Measurements from ENCODE around the gene ANP32B.
"Not testable (repeated sequence)": the region's sequence is repeated elsewhere in the genome, so short reads cannot be mapped to it uniquely, and the experiment has no call there.

The ANP32B gene

DNA sequence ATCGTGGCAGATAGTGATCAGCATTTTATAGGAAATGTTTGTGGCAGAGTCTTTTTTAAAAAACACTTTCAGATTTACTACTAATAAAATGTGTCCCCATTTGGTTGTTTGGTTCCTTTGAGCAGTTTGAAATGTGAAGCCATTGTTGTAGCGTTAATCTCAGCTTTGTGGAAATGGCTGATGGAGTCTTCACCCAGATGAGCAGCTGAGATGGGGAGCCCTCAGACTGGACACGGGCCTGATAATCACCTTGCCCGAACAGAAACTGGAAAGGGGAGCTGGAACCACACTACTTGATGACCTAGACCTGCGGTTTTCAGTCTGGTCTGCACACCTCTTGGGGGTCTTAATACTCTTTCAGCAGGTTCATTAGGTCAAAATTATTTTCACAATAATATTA is 20.6 kb upstream of the ANP32B start:
- DNase-seq (ENCODE audit: low read depth in 4 of 4, low spot score in 1 of 4), result no peak

DNA sequence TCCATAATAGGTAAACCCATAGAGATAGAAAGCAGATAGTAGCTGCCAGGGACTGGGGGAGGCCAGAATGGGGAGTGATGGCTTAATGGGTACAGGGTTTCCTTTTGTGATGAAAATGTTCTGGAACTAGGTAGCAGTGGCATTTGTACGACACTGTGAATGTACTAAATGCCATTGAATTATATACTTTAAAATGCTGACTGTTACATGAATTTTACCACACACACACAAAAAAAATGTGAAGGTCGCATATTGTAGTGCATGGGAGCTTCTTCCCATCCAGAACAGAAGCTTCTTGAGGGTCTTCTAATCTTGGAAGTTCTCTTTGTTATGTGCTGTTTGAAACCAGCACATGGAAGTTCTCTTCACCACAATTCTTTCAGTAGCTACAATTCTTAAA is 19.9 kb upstream of the ANP32B start:
- no peak for DNase-seq (ENCODE audit: low read depth in 4 of 4, low spot score in 1 of 4)

DNA sequence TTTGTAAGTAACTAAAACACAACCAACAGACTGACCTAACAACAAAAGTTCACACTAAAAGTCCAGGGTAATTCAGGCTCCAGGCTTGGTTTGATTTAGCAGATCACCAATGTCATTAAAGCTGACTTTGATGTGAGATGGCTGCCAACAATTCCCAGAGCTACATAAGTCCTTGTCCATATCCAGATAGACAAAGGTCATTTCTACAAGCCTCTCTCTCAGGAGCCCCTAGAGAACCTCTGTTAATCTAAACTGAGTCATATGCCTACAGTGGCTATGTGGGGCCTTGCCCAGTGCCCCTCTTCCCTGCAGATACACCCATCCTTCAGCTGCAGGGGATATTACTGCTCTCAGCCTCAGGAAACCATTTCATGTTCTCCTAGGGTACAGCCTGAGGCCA is 18.2 kb upstream of the ANP32B start:
- no peak for DNase-seq (ENCODE audit: low read depth in 4 of 4, low spot score in 1 of 4)

- DNase-seq (ENCODE audit: low read depth in 4 of 4, low spot score in 1 of 4), result no peak
Measured at GRCh38 chr9:97966493-97966892, 16.6 kb upstream of the ANP32B start.

DNA sequence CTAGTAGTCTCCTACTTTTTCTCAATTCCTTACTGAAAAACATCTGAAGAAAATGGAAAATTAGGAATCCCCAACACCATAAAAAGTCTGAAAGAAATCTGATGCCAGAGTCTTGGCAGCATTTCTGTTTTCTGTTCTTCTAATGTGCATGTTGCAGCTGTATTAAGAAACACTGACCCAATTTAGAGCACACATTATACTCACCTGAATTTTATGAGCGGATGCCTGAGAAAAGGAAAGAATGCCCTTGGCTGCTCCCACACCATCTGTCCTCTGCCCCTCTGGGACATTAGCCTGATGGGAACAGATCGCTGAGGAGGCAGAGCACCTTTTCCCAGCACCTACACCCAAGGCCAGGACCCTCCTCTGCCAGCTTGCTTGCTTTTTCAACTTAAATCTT is 14.1 kb upstream of the ANP32B start:
- no peak for DNase-seq (ENCODE audit: low read depth in 4 of 4, low spot score in 1 of 4)

- DNase-seq (ENCODE audit: low read depth in 4 of 4, low spot score in 1 of 4), result no peak
Measured at GRCh38 chr9:97970165-97970564, 13.0 kb upstream of the ANP32B start.

DNA sequence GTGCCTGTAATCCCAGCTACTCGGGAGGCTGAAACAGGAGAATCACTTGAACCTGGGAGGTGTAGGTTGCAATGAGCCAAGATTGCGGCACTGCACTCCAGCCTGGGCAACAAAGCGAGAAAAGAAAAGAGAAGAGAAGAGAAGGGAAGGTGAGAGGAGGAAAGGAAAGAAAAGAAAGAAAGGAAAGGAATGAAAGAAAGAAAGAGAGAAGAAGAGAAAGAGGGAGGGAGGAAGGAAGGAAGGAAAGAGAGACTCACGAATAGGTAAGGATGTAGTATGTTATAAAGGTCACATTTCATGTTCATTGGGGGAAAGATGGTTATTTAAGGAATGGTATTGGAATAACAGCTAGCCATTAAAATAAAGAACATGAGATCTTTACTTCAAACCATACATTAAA is 10.4 kb upstream of the ANP32B start:
- no peak for DNase-seq (ENCODE audit: low read depth in 4 of 4, low spot score in 1 of 4)

GRCh38 chr9:97975376-97975775 is 7.8 kb upstream of the ANP32B start:
- DNase-seq (ENCODE audit: low read depth in 4 of 4, low spot score in 1 of 4), result no peak

- not testable (repeated sequence) for DNase-seq (ENCODE audit: low read depth in 4 of 4, low spot score in 1 of 4)
Measured at GRCh38 chr9:97976633-97977032, 6.5 kb upstream of the ANP32B start.

DNA sequence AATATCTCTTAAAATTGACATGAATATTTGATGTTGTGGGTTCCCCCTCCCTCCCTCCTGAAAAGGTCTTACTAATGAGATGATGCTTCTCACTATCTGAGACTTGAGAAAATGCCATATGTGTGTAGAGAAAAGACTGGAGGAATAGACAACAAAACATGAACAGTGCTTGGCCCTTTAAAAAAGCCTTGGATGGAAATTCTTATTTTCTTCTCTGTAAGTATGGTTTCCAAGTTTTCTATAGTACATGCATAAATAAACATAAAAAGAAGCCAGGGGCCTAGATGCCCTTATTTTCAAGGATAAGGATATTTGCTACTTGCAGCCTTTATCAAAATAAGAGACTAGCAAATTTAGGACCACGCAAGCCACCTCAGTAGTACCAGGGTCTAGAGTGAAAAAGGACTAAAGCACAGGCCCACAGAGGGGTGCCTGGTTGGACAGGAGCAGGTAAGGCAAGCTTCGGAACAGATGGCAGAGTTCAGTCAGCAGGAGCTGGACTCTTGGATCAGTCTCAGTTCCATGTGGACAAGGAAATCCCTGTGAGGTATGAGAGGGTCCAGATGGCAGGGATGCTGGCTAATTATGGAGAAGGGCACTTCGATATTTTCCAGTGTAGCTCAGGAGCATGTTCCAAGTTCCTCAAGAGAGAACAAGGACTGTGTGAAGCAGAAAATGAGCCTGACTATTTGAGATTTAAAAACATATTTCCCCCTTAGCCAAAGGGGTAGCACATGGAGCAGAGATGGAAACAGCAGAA is 4.6 kb upstream of the ANP32B start:
- no peak for DNase-seq (ENCODE audit: low read depth in 4 of 4, low spot score in 1 of 4)

- DNase-seq (ENCODE audit: low read depth in 4 of 4, low spot score in 1 of 4), result no peak
Measured at GRCh38 chr9:97979788-97980478, 3.2 kb upstream of the ANP32B start.

- no peak for DNase-seq (ENCODE audit: low read depth in 4 of 4, low spot score in 1 of 4)
Measured at GRCh38 chr9:97980479-97980803, 2.7 kb upstream of the ANP32B start.

DNA sequence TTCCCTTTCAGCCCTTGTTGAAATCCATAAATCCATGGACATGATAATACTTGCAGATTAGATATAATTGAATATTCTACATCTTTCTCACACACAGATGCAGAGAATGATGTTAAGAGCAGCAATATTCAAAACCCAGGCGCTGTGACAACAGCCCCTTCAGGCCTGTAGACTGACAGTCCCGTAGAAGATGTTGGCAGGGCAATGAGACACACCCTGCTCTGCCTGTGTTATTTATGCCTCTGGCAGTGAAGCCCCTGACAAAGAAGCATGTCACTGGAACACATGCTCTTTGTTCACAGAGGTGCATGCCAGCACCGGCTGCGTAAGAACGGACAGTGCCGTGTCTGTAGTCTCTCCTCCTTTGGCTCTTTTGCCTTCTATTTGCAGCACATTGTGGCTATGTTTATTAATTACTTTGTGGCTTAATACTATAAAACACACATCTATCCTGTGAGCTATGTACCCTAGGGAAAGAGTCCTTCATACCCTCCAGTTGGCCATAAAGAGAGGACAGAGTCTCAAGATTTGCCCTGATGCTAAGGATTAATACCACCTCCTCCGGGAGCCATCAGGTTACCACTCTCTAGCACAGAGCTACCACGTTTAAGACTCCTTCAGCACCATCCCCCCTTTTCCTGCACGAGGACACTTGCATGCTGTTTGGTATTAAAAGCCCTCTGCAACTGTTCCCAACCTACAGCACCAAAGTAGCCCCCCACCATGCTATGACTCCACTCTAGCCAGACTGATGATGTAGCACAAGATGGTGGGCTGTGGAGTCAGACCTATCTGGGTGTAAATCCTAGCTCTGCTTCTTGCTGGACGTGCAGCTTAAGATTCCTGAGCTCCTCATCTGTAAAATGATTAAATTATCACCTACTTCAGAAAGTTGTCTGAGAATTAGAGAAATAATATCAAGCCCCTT is 2.0 kb upstream of the ANP32B start:
- no peak for DNase-seq (ENCODE audit: low read depth in 4 of 4, low spot score in 1 of 4)

DNA sequence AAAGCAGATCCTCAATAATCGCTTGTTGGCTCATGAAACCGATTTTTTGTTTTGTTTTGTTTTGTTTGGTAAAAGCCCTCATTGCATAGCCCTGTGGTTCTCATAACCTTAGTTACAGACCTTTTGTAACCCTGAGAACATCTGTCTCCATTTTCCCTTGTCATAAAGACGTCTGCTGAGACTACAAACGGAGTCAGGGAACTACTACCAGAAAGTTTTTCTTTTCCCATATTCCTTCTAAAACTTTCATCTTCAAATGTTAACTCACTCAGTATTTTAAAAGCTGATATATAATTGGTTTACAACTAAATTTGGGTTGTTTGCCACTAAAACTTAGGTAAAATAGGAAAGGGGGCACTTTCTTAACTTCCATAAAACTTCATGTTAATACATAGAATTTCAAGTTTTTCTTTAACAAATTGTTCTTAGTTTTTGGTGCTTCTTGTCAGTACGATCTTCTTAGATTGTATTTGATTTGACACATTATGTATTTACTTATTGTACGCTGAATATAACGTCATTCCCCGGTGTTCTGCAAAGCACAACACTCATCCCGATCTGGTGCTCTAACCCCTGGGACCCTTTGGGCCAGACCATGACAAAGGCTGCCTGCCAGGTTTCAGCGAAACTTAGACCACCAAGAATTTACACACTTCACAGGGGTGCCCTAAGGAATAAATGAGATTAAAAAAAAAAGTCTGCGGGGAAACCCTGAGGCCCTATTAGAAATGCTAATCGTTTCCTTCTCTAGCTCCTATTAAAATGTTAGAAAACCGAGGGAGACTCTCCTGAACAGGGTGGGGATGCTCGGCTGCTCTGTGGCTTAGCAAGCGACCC is 1.1 kb upstream of the ANP32B start:
- no peak for DNase-seq (ENCODE audit: low read depth in 4 of 4, low spot score in 1 of 4)

DNA sequence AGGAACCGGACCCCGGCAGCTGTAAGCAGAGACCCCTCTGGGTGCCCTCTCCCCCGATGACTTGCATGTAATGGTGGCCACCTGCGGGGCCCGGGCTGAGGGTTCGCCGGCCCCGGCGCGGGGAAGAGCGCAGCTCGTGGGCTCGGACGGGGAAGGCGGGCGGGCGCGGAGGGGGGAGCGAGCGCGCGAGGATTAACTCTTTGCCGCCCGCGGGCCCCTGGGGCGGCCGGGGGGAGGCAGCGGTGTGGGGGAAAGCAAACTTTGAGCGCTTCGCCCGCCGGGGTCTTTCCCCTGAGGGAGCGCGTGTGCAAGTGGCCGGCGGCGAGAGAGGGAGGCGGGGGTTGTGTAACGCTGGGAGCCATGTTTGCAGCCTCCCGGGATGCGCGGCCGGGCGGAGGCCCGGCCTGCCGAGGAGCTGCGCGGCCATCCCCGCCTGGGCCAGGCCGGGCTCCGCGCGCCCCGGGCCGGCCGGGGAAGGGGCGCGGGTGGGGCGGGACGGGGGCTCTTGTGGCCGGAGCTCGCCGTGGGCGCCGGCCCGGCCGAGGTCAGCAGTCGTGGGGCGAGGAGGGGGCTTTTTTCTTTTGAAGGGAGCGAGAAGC is 547 bp downstream of the ANP32B start:
- peak in 2 of 4 experiments; percentile 38 to 41 for DNase-seq (ENCODE audit: low read depth in 4 of 4, low spot score in 1 of 4)

GRCh38 chr9:97984188-97985057 is 1.3 kb downstream of the ANP32B start:
- DNase-seq (ENCODE audit: low read depth in 4 of 4, low spot score in 1 of 4), result peak; percentile 55 to 79 (median 62)

GRCh38 chr9:97985058-97985861 is 2.1 kb downstream of the ANP32B start:
- peak in 2 of 4 experiments; percentile 21 to 26 for DNase-seq (ENCODE audit: low read depth in 4 of 4, low spot score in 1 of 4)

DNA sequence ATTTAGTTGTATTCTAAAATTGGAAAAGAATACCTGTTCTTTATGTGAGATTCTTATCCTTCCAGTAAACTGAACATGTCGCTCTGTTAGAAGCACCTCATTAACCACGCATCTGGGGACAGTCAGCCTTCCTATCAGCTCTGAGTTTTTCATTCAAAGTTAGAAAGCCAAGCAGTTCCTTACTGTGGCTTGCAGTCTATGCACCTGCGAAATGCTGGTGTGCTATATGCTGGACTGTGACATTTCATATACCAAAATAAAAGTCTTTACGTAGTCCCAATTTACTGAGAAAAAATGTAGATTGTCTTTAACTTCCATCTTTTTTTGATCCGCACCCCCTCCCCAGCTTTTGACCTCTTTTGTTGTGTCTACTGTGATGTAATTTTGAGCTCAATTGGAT is 4.3 kb downstream of the ANP32B start:
- no peak for DNase-seq (ENCODE audit: low read depth in 4 of 4, low spot score in 1 of 4)

DNA sequence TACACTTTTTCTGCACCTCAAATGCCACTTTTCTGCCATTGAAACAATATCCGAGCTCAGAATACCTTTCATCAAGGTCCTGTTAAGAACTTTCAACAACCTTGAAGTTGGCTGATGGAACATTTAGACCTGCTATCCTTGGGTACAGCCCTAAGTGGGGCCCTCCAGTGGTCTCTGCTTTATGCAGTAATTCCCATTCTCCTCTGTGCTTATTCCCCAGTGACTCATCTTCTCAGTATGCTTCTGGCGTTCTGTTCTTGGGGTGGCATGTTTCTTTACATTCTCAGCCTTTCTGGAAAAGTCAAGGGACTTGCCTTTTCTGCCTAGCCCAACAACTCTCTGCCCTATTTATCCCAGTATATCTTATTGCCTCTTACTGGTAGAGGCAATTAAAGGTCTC is 7.1 kb downstream of the ANP32B start:
- no peak for DNase-seq (ENCODE audit: low read depth in 4 of 4, low spot score in 1 of 4)
